NCI-H510A treated with DMSO at 0.1 percent for 48 hours (cell line): Measurements from ENCODE around the gene NT5M.
A peak's percentile ranks its signal among the peaks of the same experiment; 100 is the strongest.
"Not testable (repeated sequence)": the region's sequence is repeated elsewhere in the genome, so short reads cannot be mapped to it uniquely, and the experiment has no call there.

ENCODE experiments used
- DNase-seq: peaks from one replicate; lab custom pipeline; 2025; lab: John Stamatoyannopoulos, UW

NT5M gene

DNA sequence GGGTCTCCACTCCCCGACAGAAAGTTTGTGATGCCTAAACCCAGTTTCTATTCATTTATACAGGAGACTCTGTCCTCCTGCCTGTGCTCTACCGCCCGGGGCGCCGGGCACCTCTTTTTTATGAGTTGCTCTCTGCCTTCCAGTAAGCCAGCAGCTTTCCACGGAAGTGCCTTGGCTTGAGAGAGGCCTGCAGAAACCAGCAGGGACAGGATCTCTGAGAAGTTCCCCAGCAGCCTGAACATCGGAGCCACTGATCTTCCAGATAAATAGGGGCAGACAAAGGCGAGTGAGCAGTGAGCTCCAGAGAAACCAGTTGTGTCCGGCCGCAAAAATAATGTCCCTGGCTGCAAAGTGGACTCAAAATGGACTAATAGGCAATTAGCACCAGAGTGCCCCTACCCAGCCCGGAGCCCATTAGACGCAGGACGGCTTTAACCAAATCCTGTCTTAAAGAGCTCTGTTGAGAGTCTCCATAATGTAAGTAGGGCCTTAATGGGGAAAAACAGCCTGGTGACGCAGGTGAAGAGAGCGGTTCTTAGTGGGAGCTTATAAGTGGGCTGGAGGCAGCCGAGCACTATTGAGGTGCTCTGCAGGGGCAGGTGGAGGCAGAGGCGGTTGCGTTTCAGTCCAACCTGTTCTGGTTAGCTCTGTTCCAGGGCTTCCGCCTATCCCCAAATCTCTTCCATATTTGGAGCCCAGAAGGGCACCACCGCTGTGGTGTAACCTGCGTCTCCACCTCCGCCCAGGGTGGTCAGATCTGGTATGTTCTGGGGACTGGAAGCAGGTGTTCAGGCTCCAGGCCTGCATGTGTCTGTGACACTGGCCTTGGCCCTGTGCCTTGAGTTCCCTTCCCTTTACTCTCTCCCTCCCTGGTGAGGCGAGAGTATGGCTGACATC, 74.1 kb downstream of the NT5M start:
- no peak for DNase-seq

DNA sequence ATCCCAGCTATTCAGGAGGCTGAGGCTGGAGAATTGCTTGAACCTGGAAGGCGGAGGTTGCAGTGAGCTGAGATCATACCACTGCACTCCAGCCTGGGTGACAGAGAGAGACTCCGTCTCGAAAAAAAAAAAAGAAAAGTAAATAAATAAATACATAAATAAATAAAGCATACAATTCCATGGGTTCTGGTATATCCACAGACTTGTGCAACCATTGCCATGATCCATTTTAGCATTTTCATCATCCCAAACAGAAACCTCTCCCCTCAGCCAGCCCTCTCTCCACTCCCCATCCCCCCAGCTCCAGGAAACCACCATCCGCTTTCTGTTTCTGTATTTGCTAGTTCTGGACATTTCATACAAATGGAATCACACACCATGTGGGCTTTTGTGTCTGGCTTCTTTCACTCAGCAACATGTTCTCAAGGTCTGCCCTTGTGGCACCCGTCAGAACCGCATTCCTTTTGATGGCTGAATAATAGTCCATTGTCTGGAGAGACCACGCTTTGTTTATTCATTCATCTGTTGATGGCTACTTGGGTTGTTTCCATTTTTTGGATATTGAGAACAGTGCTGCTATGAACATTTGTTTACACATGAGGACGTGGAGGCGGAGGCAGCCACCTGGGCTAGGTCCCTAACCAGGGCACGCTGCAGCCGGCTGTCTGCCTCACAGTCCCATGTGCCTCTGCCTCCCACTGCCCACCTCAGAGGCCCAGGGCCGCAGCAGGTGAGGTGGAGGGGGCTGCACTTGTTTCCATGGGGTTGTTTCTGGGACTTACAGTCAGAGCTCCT, 76.2 kb downstream of the NT5M start:
- no peak for DNase-seq

DNA sequence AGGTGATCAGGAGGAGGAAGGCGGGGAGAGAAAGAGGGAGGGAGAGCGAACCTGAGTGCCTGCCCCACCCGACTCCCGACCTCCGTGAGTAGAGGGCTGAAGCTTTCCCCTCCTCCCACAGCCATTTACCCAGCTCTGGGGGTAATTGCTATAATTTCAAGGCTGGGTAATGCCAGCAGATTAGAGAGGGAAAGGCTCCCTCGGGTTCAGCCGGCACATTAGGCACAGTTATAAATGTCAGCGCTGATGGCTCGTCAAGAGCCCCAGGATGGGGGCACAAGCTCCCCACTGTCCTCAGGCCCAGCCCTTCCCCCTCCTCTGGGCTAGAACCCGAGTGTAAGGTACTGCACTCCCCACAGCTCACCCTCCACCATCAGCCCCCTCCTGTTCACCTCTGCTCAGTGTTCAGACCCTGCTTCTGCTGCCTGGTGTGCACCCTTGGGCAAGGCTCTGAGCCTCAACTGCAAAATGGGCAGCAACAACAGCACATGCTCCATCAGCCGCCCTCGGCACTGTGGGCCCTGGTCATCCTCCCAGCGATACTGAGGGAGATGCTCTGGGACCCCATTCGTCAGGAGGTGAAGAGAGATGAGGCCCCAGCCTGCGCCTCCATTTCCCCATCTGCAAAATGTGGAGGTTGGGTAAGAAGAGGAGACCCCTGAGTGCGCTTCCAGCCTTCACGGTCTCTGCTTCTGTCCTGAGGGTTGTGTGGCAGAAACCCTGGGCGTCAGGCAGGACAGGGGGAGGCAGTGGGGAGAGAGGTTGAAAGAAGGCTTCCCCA, 77.2 kb downstream of the NT5M start:
- DNase-seq: no peak

DNA sequence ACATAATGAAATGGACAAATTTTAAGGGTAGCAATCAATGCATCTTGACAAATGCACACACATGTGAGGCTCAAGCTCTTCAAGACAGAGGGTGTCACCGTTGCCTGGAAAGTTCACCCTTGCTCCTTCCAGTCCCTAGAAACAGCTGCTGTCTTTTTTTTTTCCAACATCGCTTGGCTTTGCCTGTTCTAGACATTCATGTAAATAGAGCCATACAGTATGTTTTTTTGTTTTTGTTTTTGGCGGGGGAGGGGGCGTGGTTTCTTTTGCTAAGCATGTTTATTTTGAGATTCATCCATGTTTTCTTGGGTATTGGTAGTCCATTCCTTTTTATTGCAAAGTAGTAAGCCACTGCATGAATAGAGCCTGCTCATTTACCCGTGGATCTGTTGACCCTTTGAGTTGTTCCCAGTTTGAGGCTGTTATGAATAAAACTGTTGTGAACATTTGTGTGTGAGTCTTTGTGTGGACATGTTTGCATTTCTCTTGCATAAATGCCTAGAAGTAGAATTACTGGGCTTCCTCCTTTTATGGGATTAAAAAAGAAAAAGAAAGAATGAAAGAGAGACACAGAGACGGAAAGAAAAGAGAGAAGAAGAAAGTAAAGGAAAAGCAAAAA, 78.4 kb downstream of the NT5M start:
- DNase-seq: no peak

DNA sequence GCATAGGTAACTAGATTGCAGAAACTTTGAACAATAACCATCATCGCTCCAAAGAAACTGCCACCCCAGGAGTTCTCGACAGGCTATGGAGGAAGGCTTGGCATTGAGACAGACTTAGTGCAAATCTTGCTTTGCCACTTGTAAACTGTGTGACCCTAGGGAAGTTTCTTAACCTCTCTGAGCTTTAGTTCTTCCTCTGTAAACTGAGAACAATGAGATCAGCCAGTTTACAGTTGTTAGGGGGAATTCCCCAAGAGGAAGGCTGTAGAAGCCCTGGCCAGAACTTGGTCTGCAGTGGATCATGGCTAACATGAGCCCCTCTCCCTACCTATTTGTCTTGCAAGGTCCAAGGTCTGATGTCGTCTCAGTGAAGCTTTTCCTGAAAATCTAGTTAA, 78.9 kb downstream of the NT5M start:
- no peak for DNase-seq

DNA sequence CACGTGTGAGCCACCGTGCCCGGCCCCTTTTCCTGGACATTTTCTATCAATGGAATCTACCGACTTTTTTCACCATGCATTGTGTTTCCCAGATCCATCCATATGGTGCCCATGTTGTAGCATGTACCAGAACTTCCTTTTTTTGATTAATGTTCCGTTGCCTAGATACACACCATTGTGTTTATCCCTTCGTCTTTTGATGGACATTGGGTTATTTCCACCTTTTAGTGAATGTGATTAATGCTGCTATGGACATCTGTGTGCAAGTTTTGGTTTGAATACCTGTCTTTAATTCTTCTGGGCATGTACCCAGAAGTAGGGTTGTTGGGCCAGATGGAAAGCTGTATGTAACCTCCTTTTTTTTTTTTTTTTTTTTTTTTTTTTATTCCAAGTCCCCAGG, 79.8 kb downstream of the NT5M start:
- DNase-seq: no peak

DNA sequence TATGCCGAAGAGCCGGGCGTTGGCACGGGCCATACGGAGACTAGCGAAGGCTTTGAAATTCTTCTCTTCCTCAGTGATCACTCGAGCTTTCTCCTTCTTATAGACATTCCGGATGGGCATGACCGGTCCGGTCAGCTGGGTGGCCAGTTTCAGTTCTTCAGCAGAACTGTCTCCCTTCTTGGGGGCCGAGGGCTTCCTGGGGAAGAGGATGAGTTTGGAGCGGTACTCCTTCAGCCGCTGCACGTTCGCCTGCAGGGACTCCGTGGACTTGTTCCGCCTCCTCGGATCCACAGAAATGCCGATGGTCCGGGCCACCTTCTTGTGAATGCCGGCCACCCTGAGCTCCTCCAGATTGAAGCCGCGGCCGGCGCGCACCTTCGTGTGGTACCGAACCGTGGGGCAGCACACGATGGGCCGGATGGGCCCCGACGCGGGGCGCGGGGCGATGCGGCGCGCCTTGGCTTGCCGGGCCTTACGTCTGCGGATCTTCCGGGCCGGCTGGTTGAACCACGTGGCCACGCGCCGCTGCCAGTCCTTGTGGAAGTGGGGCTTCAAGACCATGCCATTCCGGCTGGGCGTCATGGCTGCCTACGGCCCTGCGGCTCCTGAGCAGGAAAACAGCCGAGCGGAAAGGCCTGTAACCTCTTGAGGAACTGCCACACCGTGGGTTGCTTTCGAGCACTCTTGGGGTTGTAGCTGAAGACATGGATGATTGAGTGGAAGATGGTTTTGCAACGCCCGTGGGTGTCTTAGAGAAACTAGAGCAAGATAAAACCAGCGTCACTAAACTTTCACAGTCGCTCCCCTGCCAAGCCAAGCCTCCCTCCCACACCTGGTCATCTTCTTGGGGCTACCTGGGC, 80.5 kb downstream of the NT5M start:
- not testable (repeated sequence) for DNase-seq

DNA sequence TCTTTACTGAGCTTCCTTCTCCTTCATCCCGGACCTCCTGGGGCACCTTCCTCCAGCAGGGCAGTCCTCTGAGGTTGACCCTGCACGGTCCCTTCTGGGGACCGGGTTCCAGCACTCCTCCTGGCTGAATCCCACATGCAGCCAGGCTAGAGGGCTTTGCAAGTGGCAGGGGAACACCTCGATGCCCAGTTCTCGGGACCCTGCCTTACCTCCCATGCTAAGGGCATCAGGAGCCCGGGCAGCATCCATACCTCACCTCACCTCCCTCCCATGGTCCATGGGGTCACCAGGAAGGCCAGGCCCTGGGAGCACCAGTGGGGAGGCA, 81.1 kb downstream of the NT5M start:
- DNase-seq: no peak

DNA sequence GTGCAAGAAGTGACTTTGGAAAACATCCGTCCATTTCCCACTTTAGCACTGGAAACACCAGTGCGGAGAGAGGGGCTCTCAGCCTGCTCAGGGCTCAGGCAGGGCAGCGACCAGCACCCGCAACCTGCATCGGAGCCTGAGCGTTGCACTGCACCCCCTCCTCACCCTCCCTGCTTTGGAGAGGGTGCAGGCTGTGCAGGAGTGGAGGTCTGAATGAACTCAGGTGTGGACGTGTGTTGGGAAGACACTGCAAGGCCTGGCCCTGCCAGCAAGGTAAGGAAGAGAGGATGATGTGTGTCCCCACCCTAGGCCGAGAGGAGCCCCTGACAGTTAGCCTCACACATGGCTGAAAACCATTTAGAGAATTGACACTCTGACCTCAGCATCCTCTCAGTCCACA, 81.8 kb downstream of the NT5M start:
- DNase-seq: no peak

DNA sequence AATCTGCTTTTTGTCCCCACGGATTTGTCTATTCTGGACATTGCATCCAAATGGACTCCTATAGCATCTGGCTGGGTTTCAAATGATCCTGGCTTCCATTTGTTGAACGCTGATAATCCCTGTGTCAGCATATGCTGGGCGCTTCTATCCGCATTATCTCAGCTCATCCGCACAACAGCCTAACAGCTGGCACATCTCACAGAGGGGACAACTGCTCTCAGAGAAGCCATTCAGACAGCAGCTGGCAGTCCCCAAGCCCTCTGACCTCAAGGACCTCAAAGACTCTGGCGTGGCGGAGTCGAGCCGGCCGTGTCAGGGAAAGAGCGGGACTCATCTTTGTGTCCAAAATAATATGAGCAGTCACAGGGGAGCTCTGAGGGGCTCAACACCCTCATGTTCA, 82.3 kb downstream of the NT5M start:
- peak; percentile 66 for DNase-seq

DNA sequence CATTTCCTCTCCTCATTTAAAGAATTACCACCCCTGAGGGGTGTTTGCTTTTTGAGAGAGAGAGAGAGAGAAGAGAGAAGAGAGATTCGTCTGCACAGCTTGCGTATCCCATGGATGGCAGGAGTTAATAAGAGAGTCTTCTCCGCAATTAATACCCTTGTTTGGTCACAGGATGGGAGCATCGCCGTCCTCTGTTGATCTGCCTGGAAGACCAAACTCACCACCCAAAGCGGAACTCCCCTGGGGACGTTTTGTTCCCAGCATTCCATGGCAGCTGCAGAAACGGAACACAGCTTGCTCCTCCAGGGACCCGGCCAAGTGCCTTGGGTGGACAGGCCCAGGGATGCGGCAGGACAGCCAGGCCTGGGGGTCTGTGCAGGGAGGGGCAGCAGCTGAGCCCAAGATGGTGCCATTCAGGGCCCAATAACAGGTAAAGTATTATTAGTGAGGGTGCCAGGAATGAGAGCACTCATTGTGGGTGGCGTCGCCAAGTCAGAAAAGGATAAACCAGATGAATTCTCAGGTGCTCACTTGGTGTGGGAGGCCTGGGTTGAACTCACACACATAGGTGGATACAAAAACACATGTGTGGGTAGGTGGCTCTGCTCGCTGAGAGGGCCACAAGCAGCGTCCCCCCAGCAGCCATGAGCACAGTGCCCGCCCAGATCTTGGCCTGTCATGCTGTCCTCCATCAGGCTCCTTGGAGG, 83.1 kb downstream of the NT5M start:
- no peak for DNase-seq

DNA sequence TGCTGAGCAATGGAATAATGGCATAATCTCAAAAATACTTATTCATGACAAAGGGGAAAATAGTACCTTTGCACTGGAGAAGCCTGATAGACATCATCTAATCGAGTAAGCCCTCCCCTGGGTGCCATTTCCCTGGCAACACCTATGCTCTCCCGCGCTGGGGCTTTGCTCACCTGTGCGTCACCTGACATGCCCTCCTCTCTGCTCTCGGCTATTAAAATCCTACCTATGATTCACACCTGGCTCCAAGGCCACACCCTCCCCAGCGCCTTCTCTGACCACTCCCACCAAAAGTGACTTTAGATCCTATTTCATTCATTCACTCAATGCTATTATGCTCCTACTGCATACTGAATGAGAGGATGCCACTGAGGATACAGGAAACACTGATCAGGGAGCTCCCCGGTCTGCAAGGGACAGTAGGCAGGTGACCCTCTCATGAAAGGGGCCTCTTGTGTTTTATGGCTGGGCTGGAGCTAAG, 83.9 kb downstream of the NT5M start:
- peak; percentile 92 for DNase-seq

DNA sequence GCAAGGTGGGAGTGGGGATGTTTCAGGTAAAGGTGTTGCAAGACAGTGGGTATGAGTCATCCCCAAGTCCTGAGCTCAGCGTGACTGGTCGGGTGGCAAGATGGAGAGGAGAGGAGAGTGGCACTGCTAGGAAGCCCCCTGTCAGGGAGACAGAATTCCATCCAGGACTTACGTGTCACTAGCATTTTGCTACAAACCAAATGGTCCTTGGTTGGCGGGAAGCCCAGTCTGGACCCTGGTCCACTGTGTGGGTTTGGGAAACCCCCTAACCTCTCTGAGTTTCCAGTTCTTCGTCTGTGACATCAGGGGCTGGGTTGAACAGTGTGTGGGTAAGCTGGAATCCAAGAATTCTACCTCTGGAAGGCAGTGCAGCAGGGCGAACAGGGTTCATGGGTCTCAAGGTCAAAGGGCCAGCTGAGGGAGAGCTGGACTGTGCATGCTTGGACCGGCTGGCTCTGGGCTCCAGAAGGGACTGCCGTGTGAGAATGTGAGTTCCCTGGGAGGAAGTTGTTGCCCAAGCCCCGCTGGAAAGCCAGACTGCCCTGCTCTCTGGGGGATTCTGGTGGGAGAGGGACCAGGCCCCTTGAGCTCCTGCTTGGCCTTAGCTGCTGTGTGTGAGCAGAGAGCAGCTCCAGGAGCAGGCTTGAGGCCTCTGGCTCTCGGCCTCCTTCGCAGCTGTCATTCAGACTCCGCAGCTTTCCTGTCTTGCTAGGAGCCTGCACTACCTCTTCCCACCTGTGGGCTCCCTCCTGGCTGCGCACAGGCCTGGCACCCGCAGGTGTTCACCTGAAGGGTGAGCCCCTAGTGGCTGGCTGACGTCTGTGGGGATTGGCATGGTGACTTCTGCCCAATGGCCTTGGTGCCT, 84.6 kb downstream of the NT5M start:
- DNase-seq: peak; percentile 94

DNA sequence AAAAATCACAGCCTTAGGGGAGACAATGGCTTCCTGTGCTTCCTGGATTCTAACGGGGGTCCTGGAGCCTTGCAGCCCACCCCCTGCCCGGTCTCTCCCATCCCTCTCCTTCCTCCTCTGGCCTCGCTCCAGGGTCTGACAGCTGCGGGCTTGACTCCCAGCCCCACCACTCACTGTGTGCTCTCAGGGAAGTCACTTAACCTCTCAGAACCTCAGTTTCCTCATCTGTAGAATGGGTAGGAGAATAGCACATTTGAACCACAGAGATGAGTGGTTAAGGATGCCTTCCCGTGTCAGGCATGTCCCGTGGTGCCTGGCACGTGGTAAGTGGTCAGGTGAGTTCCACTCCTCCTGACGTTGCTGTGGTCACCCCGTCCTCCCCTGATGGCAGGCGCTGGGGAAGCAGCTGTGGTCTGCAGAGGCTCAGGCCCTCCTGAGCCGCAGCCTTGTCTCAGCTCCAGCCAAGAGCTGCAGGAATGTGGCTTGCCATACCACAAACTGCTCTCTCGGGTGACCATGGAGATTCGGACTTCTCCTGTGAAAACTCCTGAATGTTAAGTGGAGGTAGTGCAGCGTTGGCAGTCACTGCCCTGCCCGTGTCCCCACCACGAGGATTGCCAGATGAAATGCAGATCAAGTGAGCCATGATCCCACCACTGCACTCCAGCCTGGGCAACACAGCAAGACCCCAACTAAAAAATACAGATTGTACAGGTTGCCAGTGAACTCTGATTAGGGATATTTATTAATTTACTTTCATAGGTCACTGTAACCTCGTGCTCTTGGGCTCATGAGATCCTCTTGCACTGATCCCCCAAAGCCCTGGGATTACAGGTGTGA, 85.7 kb downstream of the NT5M start:
- DNase-seq: no peak

DNA sequence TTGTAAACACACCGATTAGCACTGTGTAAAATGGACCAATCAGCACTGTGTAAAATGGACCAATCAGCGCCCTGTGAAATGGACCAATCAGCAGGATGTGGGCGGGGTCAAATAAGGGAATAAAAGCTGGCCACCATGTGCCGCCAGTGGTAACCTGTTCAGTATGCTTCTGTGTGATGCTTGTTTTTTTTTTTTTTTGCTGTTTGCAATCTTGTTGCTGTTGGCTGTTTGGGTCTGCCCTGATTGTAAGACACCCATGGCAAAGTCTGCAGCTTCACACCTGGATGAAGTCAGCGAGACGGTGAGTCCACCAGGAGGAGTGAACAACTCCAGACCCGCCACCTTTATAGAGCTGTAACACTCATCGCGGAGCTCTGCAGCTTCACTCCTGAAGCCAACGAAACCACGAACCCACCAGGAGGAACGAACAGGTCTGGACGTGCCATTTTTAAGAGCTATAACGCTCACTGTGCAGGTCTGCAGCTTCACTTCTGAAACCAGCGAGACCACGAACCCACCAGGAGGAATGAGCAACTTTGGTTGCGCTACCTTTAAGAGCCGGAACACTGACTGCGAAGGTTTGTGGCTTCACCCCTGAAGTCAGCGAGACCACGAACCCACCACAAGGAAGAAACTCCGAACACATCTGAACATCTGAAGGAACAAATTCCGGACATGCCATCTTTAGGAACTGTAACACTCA, 88.6 kb downstream of the NT5M start:
- no peak for DNase-seq

DNA sequence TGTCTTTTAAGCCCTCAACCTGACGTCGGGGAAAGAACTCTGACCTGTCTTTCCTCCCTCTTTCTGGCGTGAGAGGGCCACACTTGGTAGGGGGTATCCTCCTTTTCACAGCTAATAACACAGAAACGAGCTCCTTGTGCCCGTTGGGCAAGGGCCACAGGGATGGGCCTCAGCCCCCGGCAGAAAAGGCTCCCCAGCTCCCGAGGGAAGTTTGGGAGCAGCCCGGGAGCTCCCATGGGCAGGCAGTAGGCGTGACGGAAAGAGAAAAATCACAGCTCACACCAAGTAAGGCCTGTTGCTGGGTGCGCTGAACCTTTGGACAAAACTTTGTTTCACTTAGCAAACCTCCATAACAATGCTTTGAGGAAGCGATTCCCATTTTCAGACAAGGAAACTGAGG, 90.8 kb downstream of the NT5M start:
- DNase-seq: no peak

DNA sequence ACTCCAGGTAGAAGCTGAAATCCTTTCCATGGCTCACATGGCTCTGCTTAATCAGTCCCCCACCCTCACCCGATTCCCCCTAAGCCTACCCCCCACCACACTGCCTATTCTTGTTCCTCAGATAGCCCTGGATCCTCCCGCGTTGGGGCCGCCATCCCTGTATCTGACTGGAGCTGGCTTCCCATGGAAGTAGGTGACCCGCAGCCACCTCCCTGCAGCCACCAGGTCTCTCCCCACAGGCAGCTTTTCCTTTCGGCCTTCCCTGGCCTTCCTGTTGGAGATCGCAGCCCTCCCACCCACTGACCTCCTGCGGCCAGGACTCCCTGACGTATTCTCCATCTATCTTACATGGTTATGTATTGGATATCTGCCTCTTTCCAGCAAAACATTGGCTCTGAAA, 91.3 kb downstream of the NT5M start:
- no peak for DNase-seq

DNA sequence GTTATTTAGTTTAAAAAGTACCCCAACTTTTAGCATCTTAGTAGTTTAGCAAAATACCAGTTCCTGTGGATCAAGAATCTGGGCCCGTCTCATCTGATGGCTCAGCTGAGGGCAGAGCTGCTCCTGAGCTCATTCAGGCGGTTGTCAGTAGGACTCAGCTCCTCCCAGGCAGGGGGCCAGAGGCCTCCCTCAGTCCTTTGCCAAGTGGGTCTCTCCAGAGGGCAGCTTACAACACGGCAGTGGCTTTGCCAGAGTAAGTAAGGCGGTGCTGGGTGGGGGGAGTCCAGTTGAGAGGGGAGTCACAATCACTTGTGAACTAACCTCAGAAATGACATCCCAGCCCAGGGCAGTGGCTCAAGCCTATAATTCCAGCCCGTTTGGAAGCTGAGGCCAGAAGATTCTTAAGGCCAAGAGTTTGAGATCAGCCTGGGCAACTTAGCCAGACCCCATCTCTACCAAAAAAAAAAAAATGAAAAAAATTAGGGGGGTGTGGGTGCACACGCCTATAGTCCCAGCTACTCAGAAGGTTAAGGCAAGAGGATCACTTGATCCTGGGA, 92.2 kb downstream of the NT5M start:
- no peak for DNase-seq
